ENCODE data around the gene BSX. TPM values are rescaled to one million over a fixed set of nuclear protein-coding genes. Genes with fewer than 3 reads are reported as not detected.

Gene BSX
- total and polyA plus RNA-seq, 2 donors (not counting 3 experiments of a cell fraction or from before 2014, with no cell fraction given), result not detected

DNA sequence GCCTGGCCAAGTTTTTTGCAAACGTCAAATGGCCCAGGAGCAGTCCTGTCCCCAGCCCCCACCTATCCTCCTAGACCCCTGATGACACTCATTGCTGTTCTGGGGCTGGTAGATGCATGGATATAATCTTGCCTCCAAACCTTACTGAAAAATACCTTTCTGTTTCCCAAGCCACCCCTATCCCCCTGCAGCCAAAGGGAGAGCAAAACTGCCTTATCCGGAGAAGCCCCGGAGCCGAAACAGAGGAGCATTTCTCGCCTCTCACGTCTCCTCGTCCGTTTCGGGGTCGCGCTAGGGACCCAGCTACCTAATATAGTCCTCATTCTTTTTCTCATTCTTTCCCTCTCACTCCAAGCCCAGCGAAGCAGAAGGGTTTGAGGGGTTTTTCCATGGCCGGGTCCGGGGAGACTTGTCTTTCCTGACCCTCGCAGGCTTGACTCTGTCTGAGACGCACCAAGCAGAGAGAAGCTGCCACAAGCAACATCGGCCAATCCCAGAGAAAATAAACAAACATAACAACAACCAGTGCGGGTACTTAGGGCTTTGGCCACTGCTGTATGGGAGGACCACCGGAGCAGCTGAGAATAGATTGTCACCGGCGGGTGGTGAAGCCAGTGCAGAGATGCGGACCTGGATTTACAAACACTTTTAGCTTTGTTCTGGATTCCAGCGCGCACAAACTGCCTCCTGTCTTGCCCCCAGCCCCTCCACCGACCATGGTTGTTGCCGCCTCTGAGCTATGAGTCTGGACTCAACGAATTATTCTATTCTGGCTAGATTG lies 1.6 kb downstream of the BSX start:
- Histone ChIP-seq H3K9me3 (replicated peaks; ENCODE audit: control insufficient read depth, insufficient read depth, low read length) (no peaks in the 10 kb centered on the region), H3K27me3 (ENCODE audit: control insufficient read depth in 2 of 2, insufficient read depth in 2 of 2, low read length in 2 of 2) (peaks cover 77 to 96% of the 10 kb centered on the region in 2 experiments), H3K36me3 (ENCODE audit: control insufficient read depth in 2 of 2, extremely low read depth in 1 of 2, insufficient read depth in 2 of 2, low read length in 2 of 2) (no peaks in the 10 kb centered on the region), H2AFZ (ENCODE audit: low read depth, low read length) (no peak overlapping the region), H3K4me3 (replicated peaks in 1 of 3; ENCODE audit: insufficient read depth in 1 of 3, low read depth in 1 of 3, low read length in 3 of 3) (no peak overlapping the region), H3K27ac (ENCODE audit: insufficient read depth, low read depth, low read length) (no peak overlapping the region), H3K4me1 (ENCODE audit: control insufficient read depth, extremely low read depth, insufficient read depth, low read length) (no peaks in the 10 kb centered on the region), H4K20me1 (replicated peaks; ENCODE audit: control insufficient read depth, extremely low read depth, insufficient read depth, low read length) (peaks cover 3% of the 10 kb centered on the region), H3K9me1 (replicated peaks; ENCODE audit: control insufficient read depth, extremely low read depth, insufficient read depth, low read length) (no peaks in the 10 kb centered on the region), H3K9ac (replicated peaks; ENCODE audit: extremely low read depth, insufficient read depth, low read length) (no peak overlapping the region), H3K4me2 (ENCODE audit: insufficient read depth, low read length) (no peak overlapping the region), H3K79me2 (ENCODE audit: control insufficient read depth, insufficient read depth, low read length) (no peaks in the 10 kb centered on the region)
- DNase-seq (ENCODE audit: low read depth, low spot score), result no peak
- dilution Hi-C loops (cut with MboI; ENCODE audit: extremely low pct_ligation_motif_present, low sequenced_read_pairs) (no loop called here), intact Hi-C loops (cut with micrococcal nuclease) (loop anchor here (5.0 kb wide), 1 partner anchor 98 kb away; the partner anchor contains the start of gene JHY)
- FAIRE-seq, result no peak
- BruUV-seq (replicated peaks), result no TSS peak
- no peak for TF ChIP-seq POLR2A (IDR thresholded peaks at IDR 0.05; ENCODE audit: low read depth, low read length)
- peak; percentile 57 for TF ChIP-seq EZH2 (IDR thresholded peaks at IDR 0.05; ENCODE audit: borderline replicate concordance, low read depth, low read length, severe bottlenecking)
- POLR2A ChIA-PET, result no interaction called here
- CTCF ChIA-PET, result interaction anchor here (0.9 kb wide), 1 partner anchor 14 kb away, joined by 3 read pairs; no protein-coding TSS in a partner anchor

DNA sequence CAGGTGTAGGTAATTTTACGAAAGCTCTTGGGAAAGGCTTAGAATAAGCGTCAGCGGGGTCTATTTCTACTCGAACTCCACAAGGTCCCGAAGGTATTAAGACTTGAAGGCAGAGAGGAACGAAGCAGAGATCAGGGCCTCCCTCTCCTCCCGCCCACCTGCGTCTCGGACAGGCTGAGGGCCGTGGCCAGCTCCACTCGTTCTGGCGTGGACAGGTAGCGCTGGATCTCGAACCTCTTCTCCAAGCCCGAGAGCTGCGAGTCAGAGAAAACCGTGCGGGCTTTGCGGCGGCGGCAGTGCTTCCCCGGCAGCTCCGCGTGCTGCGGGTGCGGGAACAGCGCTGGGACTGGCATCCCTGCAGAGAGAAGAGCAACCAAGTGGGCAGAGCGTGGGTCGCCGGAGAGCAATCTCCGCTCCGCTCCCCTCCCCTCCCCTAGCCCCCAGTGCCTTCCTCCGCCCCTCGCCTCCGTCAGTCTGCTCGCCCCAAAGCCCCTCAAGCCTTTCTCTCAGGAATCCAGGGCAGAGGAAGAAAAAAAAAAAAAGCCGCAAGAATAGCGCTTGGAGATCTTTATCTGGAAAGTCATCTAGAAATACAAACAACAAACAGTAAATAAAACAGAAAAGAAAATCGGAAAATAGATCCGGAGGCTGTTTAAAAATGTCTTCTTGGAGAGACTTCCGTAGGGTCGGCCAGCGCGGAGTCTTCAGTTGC lies 2.4 kb downstream of the BSX start:
- intact Hi-C loops (cut with micrococcal nuclease), result no loop called here
- DNase-seq (ENCODE audit: low read depth, low spot score) (no peak), FAIRE-seq (no peak)
- no peak for TF ChIP-seq JUN (IDR thresholded peaks at IDR 0.05; ENCODE audit: borderline replicate concordance, insufficient read depth, insufficient read length, low read depth)
- TF ChIP-seq EZH2 (IDR thresholded peaks at IDR 0.05; ENCODE audit: borderline replicate concordance, low read depth, low read length, severe bottlenecking), result peak; percentile 19
- no peaks in the 10 kb centered on the region for H3K79me2 ChIP-seq (ENCODE audit: control insufficient read depth, insufficient read depth, low read length)
- H3K4me1 ChIP-seq (ENCODE audit: control insufficient read depth, extremely low read depth, insufficient read depth, low read length), result no peaks in the 10 kb centered on the region
- no peak overlapping the region for H3K4me2 ChIP-seq (ENCODE audit: insufficient read depth, low read length)
- H3K9me1 ChIP-seq (replicated peaks; ENCODE audit: control insufficient read depth, extremely low read depth, insufficient read depth, low read length), result no peaks in the 10 kb centered on the region
- BruUV-seq (replicated peaks), result no TSS peak
- H3K9ac ChIP-seq (replicated peaks; ENCODE audit: extremely low read depth, insufficient read depth, low read length), result no peak overlapping the region
- ChIA-PET POLR2A (no interaction called here), CTCF (interaction anchor here (0.8 to 1.6 kb wide), 2 partner anchors 32 to 75 kb away, joined by 3 read pairs; no protein-coding TSS in a partner anchor)
- peaks cover 79 to 96% of the 10 kb centered on the region in 2 experiments for H3K27me3 ChIP-seq (ENCODE audit: control insufficient read depth in 2 of 2, insufficient read depth in 2 of 2, low read length in 2 of 2)
- dilution Hi-C loops (cut with MboI; ENCODE audit: extremely low pct_ligation_motif_present, low sequenced_read_pairs), result no loop called here
- peaks cover 3% of the 10 kb centered on the region for H4K20me1 ChIP-seq (replicated peaks; ENCODE audit: control insufficient read depth, extremely low read depth, insufficient read depth, low read length)
- no peak overlapping the region for H3K4me3 ChIP-seq (replicated peaks in 1 of 3; ENCODE audit: insufficient read depth in 1 of 3, low read depth in 1 of 3, low read length in 3 of 3)
- H3K36me3 ChIP-seq (ENCODE audit: control insufficient read depth in 2 of 2, extremely low read depth in 1 of 2, insufficient read depth in 2 of 2, low read length in 2 of 2), result no peaks in the 10 kb centered on the region
- H3K9me3 ChIP-seq (replicated peaks; ENCODE audit: control insufficient read depth, insufficient read depth, low read length), result no peaks in the 10 kb centered on the region
- no peak overlapping the region for H3K27ac ChIP-seq (ENCODE audit: insufficient read depth, low read depth, low read length)
- H2AFZ ChIP-seq (ENCODE audit: low read depth, low read length), result no peak overlapping the region

Data from endothelial cell of umbilical vein (primary cell).